Neural cell (in vitro differentiated cells): Measurements from ENCODE around the gene ZNF701.

Experiments used
- CTCF ChIP-seq: fragments of 450-650 bp; IDR thresholded peaks from 2 replicates; pipeline ENCODE4 v1.5.1; 2014; ENCODE audit warnings: antibody characterized with exemption, mild to moderate bottlenecking, moderate library complexity; ENCODE audit not compliant: poor library complexity, severe bottlenecking
- EP300 ChIP-seq: fragments of 450-650 bp; conservative IDR thresholded peaks from 2 replicates; pipeline ENCODE4 v1.6.1; 2014; ENCODE audit warnings: antibody characterized with exemption, mild to moderate bottlenecking, moderate library complexity; ENCODE audit not compliant: poor library complexity, severe bottlenecking
- EZH2 ChIP-seq: fragments of 200-600, 300-800 bp; shearing (Covaris generic), sonication (generic); IDR thresholded peaks from 2 replicates; pipeline ENCODE4 v1.6.1; 2014; ENCODE audit warnings: antibody characterized with exemption, low read length, borderline replicate concordance, mild to moderate bottlenecking; ENCODE audit not compliant: insufficient read depth, poor library complexity, severe bottlenecking
- MXI1 ChIP-seq: fragments of 450-650 bp; conservative IDR thresholded peaks from 2 replicates; pipeline ENCODE4 v1.6.1; 2014; ENCODE audit warnings: antibody characterized with exemption, mild to moderate bottlenecking; ENCODE audit not compliant: poor library complexity, severe bottlenecking
- POLR2AphosphoS5 ChIP-seq: IDR thresholded peaks from 2 replicates; pipeline ENCODE4 v1.6.1; 2012
- RAD21 ChIP-seq: fragments of 450-650 bp; conservative IDR thresholded peaks from 2 replicates; pipeline ENCODE4 v1.6.1; 2014; ENCODE audit warnings: antibody characterized with exemption, mild to moderate bottlenecking, moderate library complexity
- REST ChIP-seq: IDR thresholded peaks from 2 replicates; pipeline ENCODE4 v1.6.1; 2012; ENCODE audit warnings: borderline replicate concordance
- SMC3 ChIP-seq: fragments of 450-650 bp; conservative IDR thresholded peaks from 2 replicates; pipeline ENCODE4 v1.6.1; 2014; ENCODE audit warnings: antibody characterized with exemption, mild to moderate bottlenecking, moderate library complexity; ENCODE audit not compliant: poor library complexity
- TAF1 ChIP-seq: IDR thresholded peaks from 2 replicates; pipeline ENCODE4 v1.6.1; 2012; ENCODE audit warnings: low read depth

- no peak for TF ChIP-seq CTCF
- TF ChIP-seq TAF1 = no peak
- no peak for TF ChIP-seq RAD21
- no peak for TF ChIP-seq EZH2
- TF ChIP-seq MXI1 = no peak
- TF ChIP-seq EP300 = no peak
- no peak for TF ChIP-seq REST
- no peak for TF ChIP-seq POLR2AphosphoS5
- TF ChIP-seq SMC3 = no peak
Measured at GRCh38 chr19:52613299-52613906, 43.3 kb downstream of the ZNF701 start.
